Measurements from ENCODE around the gene ELAVL2. TPM values are rescaled to one million over a fixed set of nuclear protein-coding genes. Genes with fewer than 3 reads are reported as not detected.

The ELAVL2 gene
- polyA plus RNA-seq, 1 donor = 1.2 TPM

DNA sequence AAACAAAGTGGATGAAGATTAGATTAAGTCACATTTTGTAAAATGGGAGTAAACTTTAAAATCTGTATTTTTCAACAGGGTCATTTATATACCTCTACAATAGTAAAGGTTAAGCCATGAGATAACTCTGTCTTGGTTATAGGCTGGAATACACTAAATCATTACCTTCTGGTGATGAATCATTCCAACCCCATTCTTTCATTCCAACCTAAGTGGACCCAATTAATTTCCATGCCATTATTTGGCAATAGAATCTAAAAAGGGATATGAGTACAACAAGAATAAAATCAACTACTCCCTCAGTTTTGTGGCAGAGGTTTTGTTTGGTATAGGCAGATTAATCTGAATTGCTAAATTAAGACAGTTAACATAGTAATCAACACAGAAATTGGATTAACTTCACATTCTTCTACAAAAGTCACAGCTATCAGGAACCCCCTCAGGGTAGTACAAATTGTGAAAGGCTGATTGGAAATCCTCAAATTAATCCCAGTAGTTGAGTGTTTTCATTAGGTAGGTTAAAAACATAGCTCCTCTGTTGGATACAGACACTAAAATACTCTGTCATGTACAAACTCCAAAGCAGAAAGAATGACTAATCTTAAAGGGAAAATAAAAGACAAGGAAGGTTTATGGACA lies 54.2 kb downstream of the ELAVL2 start:
- H3K36me3 ChIP-seq (ENCODE audit: control insufficient read depth, insufficient read depth, low read length) = no peaks in the 10 kb centered on the region
- no peak for DNase-seq
- no peaks in the 10 kb centered on the region for H3K27me3 ChIP-seq (ENCODE audit: control insufficient read depth, insufficient read depth, low read length)
- no peak overlapping the region for H3K4me3 ChIP-seq (ENCODE audit: low read length)
- H3K4me1 ChIP-seq (ENCODE audit: control insufficient read depth, insufficient read depth, low read length) = no peaks in the 10 kb centered on the region
- no peaks in the 10 kb centered on the region for H3K9me3 ChIP-seq (ENCODE audit: control insufficient read depth, low read depth, low read length)
- no peak overlapping the region for H3K27ac ChIP-seq (ENCODE audit: low read length)

DNA sequence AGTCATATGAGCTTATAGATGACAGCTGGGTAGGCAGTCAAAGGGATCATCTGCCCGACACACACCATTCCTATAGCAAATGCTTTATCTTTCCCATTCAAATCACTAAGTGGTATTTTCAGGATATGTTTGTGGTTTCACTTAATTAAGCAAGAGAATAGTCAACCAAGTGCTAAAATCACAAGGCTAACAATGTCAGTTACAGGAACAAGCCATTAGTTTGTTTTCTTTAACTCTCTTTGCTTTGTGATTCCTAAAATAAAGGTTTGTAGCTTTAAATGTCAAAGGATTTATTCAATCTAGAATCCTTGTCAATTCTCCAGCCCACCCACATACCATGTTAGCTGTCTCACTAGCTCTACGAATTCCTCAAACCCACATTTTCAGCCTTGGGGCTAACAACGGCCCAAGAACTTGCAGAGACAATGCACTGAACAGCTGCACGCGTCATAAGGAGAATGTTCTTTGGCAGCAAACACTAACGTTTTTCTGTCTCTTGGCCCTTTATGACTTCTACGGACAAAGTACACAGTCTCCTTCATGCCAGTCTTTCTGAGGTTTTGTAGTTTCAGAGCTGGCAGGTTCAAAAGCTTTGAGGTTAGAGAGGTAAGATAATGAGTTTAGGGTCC lies 56.6 kb downstream of the ELAVL2 start:
- WGBS (ENCODE audit: insufficient coverage, low lambda C conversion rate) = no CpG with 5 or more reads among the region's 7 CpGs
- no peak overlapping the region for H3K4me3 ChIP-seq (ENCODE audit: low read length)
- no peak overlapping the region for H3K27ac ChIP-seq (ENCODE audit: low read length)
- no peaks in the 10 kb centered on the region for H3K27me3 ChIP-seq (ENCODE audit: control insufficient read depth, insufficient read depth, low read length)
- DNase-seq = peak in 1 of 2 donors; percentile 31
- H3K9me3 ChIP-seq (ENCODE audit: control insufficient read depth, low read depth, low read length) = no peaks in the 10 kb centered on the region
- H3K36me3 ChIP-seq (ENCODE audit: control insufficient read depth, insufficient read depth, low read length) = no peaks in the 10 kb centered on the region
- H3K4me1 ChIP-seq (ENCODE audit: control insufficient read depth, insufficient read depth, low read length) = no peaks in the 10 kb centered on the region

DNA sequence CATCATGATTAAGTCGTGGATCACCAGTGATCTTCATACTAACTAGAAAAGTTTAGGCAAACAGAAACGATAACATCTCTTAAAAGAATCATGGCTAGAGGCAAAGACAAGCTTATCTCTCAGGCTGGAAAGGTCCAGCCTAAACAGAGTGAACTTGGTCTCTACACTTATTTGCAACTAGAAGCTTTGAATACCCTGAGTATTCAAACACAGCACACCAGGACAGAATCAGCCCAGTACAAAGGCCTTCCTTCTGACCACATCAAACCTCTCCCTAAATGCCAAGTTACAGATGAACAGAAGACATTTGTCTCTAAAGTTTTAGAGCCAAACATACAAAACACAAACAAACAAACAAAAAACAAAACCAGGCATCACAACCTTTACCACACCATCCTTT lies 57.2 kb downstream of the ELAVL2 start:
- no peaks in the 10 kb centered on the region for H3K36me3 ChIP-seq (ENCODE audit: control insufficient read depth, insufficient read depth, low read length)
- no peak for DNase-seq
- WGBS (ENCODE audit: insufficient coverage, low lambda C conversion rate) = no CpG with 5 or more reads among the region's 2 CpGs
- H3K4me1 ChIP-seq (ENCODE audit: control insufficient read depth, insufficient read depth, low read length) = no peaks in the 10 kb centered on the region
- no peaks in the 10 kb centered on the region for H3K27me3 ChIP-seq (ENCODE audit: control insufficient read depth, insufficient read depth, low read length)
- H3K4me3 ChIP-seq (ENCODE audit: low read length) = no peak overlapping the region
- no peak overlapping the region for H3K27ac ChIP-seq (ENCODE audit: low read length)
- no peaks in the 10 kb centered on the region for H3K9me3 ChIP-seq (ENCODE audit: control insufficient read depth, low read depth, low read length)

DNA sequence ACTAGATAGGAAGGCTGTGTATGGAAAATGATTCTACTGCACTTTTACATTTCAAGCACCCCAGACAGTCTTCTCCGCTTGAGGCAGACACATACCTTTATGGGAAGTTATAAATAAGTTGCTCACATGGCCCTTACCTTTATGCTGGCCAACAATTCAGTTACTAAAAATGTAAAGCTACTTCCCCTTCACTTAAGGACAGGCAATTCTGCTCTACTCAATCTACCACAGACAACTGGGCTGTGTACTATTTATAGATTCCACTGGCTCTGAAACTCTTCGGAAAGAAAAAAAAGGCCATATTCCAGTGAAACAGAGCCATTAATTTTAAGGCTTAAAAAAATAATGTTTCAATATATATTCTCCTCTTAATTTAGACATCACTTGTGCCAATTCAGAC lies 59.4 kb downstream of the ELAVL2 start:
- H3K4me3 ChIP-seq (ENCODE audit: low read length) = no peak overlapping the region
- DNase-seq = no peak
- no peaks in the 10 kb centered on the region for H3K36me3 ChIP-seq (ENCODE audit: control insufficient read depth, insufficient read depth, low read length)
- no CpG with 5 or more reads among the region's 2 CpGs for WGBS (ENCODE audit: insufficient coverage, low lambda C conversion rate)
- H3K27me3 ChIP-seq (ENCODE audit: control insufficient read depth, insufficient read depth, low read length) = no peaks in the 10 kb centered on the region
- H3K4me1 ChIP-seq (ENCODE audit: control insufficient read depth, insufficient read depth, low read length) = no peaks in the 10 kb centered on the region
- no peak overlapping the region for H3K27ac ChIP-seq (ENCODE audit: low read length)
- H3K9me3 ChIP-seq (ENCODE audit: control insufficient read depth, low read depth, low read length) = no peaks in the 10 kb centered on the region

DNA sequence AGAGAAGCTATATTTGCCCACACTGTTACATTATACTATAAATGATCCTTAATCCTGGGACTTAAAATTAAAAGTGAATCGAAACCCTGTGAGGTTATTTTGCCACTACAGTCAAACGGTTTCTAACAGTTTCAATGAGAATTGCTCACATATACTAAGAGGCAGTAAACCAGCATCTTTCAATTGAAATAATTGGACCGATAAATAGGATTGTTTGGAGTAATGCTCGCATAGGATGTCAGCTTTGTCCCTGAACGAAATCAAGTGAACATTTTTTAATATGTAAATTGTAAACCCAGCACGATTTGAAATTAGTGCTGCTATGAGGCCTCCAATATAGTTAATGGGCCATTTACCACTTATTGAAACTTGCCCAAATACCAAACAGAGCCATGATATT lies 60.5 kb downstream of the ELAVL2 start:
- no CpG with 5 or more reads among the region's 6 CpGs for WGBS (ENCODE audit: insufficient coverage, low lambda C conversion rate)
- no peaks in the 10 kb centered on the region for H3K9me3 ChIP-seq (ENCODE audit: control insufficient read depth, low read depth, low read length)
- no peak overlapping the region for H3K27ac ChIP-seq (ENCODE audit: low read length)
- no peaks in the 10 kb centered on the region for H3K36me3 ChIP-seq (ENCODE audit: control insufficient read depth, insufficient read depth, low read length)
- H3K4me3 ChIP-seq (ENCODE audit: low read length) = no peak overlapping the region
- DNase-seq = no peak
- H3K4me1 ChIP-seq (ENCODE audit: control insufficient read depth, insufficient read depth, low read length) = no peaks in the 10 kb centered on the region
- H3K27me3 ChIP-seq (ENCODE audit: control insufficient read depth, insufficient read depth, low read length) = no peaks in the 10 kb centered on the region

DNA sequence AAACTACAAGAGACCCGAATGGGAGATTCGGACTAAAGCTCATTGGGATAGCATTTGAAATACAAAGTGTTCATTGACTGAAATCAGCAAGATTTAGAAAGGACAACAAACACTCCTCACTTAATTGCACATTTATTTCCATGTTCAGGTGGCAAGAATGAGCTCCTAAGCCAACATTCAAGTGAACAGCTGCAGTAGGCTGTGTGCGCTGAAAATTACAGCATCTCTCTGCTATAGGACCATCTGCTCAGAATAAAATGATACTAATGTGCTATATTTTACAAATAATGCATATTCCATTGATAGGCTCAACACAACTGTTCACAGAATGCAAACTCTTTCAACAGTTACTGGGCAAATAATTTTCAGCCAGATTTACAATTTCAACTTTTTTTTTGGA lies 61.8 kb downstream of the ELAVL2 start:
- Histone ChIP-seq H3K27ac (ENCODE audit: low read length) (no peak overlapping the region), H3K4me1 (ENCODE audit: control insufficient read depth, insufficient read depth, low read length) (no peaks in the 10 kb centered on the region), H3K36me3 (ENCODE audit: control insufficient read depth, insufficient read depth, low read length) (no peaks in the 10 kb centered on the region), H3K27me3 (ENCODE audit: control insufficient read depth, insufficient read depth, low read length) (no peaks in the 10 kb centered on the region), H3K9me3 (ENCODE audit: control insufficient read depth, low read depth, low read length) (no peaks in the 10 kb centered on the region), H3K4me3 (ENCODE audit: low read length) (no peak overlapping the region)
- DNase-seq = no peak
- WGBS (ENCODE audit: insufficient coverage, low lambda C conversion rate) = 100% methylated on average over 1 of the region's 3 CpGs

DNA sequence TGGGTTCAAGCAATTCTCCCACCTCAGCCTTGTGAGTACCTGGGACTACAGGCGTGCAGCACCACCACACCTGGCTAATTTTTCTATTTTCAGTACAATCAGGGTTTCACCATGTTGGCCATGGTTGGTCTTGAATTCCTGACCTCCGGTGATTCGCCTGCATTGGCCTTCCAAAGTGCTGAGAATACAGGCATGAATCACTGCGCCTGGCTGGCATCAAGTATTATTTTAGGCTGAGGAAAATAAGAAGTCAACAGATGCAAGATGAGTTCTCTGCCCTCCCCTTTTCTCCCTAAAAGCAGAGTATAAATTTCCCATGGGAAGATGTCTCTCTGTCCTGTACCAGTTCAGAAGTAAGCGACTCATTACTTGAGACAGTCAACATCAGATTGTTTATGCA lies 71.5 kb downstream of the ELAVL2 start:
- no CpG with 5 or more reads among the region's 5 CpGs for WGBS (ENCODE audit: insufficient coverage, low lambda C conversion rate)
- no peaks in the 10 kb centered on the region for H3K27me3 ChIP-seq (ENCODE audit: control insufficient read depth, insufficient read depth, low read length)
- DNase-seq = no peak
- no peaks in the 10 kb centered on the region for H3K4me1 ChIP-seq (ENCODE audit: control insufficient read depth, insufficient read depth, low read length)
- H3K36me3 ChIP-seq (ENCODE audit: control insufficient read depth, insufficient read depth, low read length) = no peaks in the 10 kb centered on the region
- H3K27ac ChIP-seq (ENCODE audit: low read length) = no peak overlapping the region
- no peak overlapping the region for H3K4me3 ChIP-seq (ENCODE audit: low read length)
- no peaks in the 10 kb centered on the region for H3K9me3 ChIP-seq (ENCODE audit: control insufficient read depth, low read depth, low read length)

DNA sequence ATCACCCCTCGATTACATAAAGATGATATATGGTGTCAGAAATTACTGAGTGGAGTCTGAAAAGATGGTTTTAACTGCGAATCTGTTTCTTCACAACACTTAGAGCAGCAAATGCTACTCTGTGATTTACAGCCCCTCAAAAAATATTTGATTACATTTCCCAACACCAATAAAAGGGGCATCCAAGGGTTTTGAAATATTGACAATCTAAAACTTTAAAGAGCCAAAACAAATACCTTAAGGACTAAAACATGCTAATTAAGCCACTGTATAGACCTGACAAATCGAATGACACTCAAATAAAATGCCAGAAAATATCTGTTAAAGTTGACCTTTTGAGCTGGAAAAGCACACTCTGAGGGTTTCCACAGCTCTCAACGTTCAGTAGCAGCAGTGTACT lies 73.2 kb downstream of the ELAVL2 start:
- Histone ChIP-seq H3K27me3 (ENCODE audit: control insufficient read depth, insufficient read depth, low read length) (no peaks in the 10 kb centered on the region), H3K9me3 (ENCODE audit: control insufficient read depth, low read depth, low read length) (no peaks in the 10 kb centered on the region), H3K36me3 (ENCODE audit: control insufficient read depth, insufficient read depth, low read length) (no peaks in the 10 kb centered on the region), H3K4me1 (ENCODE audit: control insufficient read depth, insufficient read depth, low read length) (no peaks in the 10 kb centered on the region), H3K4me3 (ENCODE audit: low read length) (no peak overlapping the region), H3K27ac (ENCODE audit: low read length) (no peak overlapping the region)
- WGBS (ENCODE audit: insufficient coverage, low lambda C conversion rate) = 25% methylated on average over 2 of the region's 4 CpGs
- DNase-seq = no peak

DNA sequence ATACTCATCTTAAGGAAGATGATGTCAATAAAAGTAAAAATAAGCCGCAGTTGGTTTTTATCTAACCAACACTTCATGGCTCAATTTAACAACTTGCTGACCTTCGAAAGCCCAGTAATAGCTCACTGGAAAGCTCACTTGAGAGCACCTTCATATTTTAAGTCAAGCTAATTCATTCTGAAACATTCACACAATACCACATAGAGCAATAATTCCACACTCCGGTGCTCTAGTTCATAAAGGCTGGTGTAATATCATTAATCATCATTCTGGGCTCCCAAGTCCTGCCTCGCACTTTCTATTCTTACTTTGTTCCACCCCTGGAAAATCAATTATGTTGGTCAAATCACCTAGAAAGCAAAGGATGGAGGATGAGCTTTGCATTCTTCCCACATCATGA lies 74.4 kb downstream of the ELAVL2 start:
- Histone ChIP-seq H3K9me3 (ENCODE audit: control insufficient read depth, low read depth, low read length) (no peaks in the 10 kb centered on the region), H3K4me3 (ENCODE audit: low read length) (no peak overlapping the region), H3K4me1 (ENCODE audit: control insufficient read depth, insufficient read depth, low read length) (no peaks in the 10 kb centered on the region), H3K36me3 (ENCODE audit: control insufficient read depth, insufficient read depth, low read length) (no peaks in the 10 kb centered on the region), H3K27me3 (ENCODE audit: control insufficient read depth, insufficient read depth, low read length) (no peaks in the 10 kb centered on the region), H3K27ac (ENCODE audit: low read length) (no peak overlapping the region)
- DNase-seq = no peak
- 80% methylated on average over 1 of the region's 4 CpGs for WGBS (ENCODE audit: insufficient coverage, low lambda C conversion rate)

DNA sequence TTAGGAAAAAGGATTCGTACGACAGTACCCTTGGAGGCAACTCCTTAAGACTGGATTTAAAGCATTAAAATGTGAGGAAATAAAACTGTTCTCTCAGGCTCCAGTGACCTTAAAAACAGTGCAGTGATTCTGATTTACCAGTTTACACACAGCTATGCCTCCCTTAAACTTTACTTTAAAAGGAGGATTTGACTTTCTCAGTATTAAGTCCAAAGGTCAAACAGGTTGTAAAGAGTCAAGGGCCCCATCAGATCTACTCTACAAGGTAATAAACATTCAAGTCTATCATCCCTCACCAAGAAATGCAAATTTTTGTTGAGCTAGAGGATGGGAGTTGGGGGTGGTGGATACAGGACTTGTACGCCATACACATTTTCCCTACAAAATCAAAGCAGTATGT lies 75.2 kb downstream of the ELAVL2 start:
- peak; percentile 11 to 31 for DNase-seq
- Histone ChIP-seq H3K4me1 (ENCODE audit: control insufficient read depth, insufficient read depth, low read length) (no peaks in the 10 kb centered on the region), H3K9me3 (ENCODE audit: control insufficient read depth, low read depth, low read length) (no peaks in the 10 kb centered on the region), H3K36me3 (ENCODE audit: control insufficient read depth, insufficient read depth, low read length) (no peaks in the 10 kb centered on the region), H3K4me3 (ENCODE audit: low read length) (no peak overlapping the region), H3K27ac (ENCODE audit: low read length) (no peak overlapping the region), H3K27me3 (ENCODE audit: control insufficient read depth, insufficient read depth, low read length) (no peaks in the 10 kb centered on the region)
- 44% methylated on average over 3 of the region's 3 CpGs for WGBS (ENCODE audit: insufficient coverage, low lambda C conversion rate)

Measured in large intestine (tissue), 3 donors.